CD4-positive, alpha-beta T cell treated with Interleukin-10 for 1 hour (primary cell): ENCODE measurements around the gene BTBD17.

Experiments used
- DNase-seq: peaks from one replicate; pipeline ENCODE4 v3.0.0-alpha.2; 2020

The BTBD17 gene

GRCh38 chr17:74356646-74357465 lies 4.8 kb downstream of the BTBD17 start:
- DNase-seq: peak; percentile 18

GRCh38 chr17:74355065-74355464 lies 6.6 kb downstream of the BTBD17 start:
- DNase-seq: no peak

DNA sequence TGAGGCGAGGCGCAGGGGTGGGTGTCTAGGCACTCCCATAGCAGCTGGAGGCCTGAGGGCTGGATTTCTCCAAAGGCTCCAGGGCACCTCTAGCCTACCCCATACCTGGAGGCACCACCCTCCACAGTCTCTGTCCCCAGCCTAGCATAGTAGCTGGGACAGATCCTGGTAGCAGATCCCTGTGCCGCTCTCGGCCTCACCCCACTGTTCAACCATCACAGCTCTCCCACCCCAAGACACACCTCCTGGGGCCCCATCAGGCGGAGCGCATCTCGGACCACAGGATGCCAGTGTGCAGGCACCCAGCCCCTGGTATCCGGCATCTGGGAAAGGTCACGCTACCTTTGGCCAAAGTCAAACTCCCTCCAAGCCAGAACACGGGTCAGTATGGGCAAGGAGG lies 7.1 kb downstream of the BTBD17 start:
- DNase-seq: no peak

- DNase-seq: peak; percentile 57
Observed at GRCh38 chr17:74354123-74354522, 7.5 kb downstream of the BTBD17 start.

DNA sequence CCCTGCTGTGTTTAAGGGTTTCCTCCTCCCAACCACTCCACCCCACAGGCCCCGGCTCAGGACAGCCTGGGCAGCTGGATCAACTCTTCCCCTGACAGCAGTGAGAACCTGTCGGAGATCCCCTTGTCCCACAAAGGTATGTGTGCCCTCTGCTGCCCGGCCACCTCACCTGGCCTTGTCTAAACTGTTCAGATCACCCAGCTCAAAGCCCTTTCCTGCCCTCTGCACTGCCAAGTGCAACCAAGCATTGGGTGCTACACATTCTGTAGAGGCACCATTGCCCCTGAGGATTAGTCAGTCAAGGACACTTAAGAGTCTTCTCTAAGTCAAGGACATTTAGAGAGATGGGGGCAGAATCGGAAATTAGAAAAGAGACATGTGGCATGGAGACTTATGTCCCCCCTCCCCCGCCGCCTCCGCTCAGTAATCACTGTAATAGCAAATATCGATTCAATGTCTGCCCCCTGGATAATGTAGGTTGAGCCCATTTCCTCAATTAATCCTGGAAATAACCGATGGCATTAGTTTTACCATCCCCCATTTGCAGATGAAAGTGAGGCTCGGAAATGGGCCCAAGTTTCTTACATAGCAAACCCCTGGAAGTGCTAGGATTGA lies 8.1 kb downstream of the BTBD17 start:
- DNase-seq: no peak

GRCh38 chr17:74351552-74352210 lies 10.0 kb downstream of the BTBD17 start:
- no peak for DNase-seq

- DNase-seq: no peak
Observed at GRCh38 chr17:74350486-74350885, 11.2 kb downstream of the BTBD17 start.

DNA sequence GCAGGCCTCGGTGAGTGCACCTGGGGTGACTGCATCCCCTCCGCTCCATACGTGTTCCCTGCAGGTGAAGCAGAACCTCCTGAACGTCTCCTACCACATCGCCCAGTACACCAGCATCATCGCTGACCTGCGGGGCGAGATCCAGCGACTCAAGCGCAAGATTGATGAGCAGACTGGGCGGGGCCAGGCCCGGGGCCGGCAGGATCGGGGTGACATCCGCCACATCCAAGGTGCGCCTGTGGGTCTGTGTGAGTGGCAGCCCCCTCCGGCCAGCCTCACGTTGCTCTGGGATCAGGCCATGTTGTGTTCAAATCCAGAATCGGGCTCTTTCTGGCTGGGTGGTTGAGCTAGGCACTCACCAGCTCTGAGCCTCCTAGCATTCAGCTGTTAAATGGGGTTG lies 12.5 kb downstream of the BTBD17 start:
- no peak for DNase-seq

- no peak for DNase-seq
Observed at GRCh38 chr17:74347646-74348045, 14.0 kb downstream of the BTBD17 start.

- no peak for DNase-seq
Observed at GRCh38 chr17:74345433-74346241, 16.0 kb downstream of the BTBD17 start.

DNA sequence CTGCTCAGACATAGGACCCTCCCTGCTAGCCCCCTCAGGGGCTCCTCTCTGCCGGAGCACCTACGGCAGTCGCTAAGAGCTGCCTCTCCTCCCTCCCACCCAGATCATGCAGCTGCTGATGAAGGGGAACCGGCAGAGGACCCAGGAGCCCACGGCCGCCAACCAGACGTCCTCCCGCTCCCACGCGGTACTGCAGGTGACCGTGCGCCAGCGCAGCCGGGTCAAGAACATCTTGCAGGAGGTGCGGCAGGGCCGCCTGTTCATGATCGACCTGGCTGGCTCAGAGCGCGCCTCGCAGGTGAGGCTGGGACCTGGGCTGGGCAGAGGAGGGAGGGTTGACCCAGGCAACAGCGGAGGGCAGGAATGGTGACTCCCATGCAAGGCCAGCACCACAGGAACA lies 17.0 kb downstream of the BTBD17 start:
- DNase-seq: no peak

DNA sequence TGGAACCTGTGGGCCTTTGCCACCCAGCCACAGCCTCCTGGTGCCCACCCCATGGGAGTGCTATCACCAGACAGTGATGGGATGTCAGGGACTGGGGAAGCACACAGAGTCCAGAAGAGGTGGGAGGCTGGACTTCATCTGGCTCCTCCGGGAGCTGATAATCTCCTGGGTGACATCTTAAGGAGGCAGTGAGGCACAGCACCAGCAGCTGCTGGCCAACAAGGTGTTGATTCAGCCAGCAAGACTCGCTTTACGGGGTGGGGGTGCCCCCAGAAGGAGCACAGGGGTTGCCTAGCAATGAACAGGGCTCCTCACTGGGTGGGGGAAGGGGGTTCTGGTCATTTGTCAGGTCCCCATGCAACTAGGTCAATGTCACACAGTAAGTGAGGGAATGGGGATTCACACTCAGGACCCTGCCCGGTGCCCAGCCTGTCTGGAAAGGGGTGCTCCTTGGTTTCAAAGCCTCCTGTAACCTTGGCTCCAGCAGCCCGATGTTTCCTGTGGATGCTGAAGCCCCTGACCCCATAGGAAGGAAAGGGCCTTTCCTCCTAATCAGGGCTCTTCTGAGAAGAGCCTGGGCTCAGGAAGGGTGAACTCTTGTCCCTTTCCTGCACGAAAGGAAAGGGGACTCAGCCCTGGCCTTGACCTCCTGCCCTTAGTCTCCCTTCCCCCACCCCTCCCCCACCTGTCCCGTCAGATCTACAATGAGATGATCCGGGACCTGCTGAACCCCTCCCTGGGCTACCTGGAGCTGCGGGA lies 18.0 kb downstream of the BTBD17 start:
- no peak for DNase-seq

GRCh38 chr17:74343121-74343520 lies 18.5 kb downstream of the BTBD17 start:
- no peak for DNase-seq

GRCh38 chr17:74342224-74342623 lies 19.4 kb downstream of the BTBD17 start:
- no peak for DNase-seq

- DNase-seq: no peak
Observed at GRCh38 chr17:74340470-74341023, 21.1 kb downstream of the BTBD17 start.

DNA sequence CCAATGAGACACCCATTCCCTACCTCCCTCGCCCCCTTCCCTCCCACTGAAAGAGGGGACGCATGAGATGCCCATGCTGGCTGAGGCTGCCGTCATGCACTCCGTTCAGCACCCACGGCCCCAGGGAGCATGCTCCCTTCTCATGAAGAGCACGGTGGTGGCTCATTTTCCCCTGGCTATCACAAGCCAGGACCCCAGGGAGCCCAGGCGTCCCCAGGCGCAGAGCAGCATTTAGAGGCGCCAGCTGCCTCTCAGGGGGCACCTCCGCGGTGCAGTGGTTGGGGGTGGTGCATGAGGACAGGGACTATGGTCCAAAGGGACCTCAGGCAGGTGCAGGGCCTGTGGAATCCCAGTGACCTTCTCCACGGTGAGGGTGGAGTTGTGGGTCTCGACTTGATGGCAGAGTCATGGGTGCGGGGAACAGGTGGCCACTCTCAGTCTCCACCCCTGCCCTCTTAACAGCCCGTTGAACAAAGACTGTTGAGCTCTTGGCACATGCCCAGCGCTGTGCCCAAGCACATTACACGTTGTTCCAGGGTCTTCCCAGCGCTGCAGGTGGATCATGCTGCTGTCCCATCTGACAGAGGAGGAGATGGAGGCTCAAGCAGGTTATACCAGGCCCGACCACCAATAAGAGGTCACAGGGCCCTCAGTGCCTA lies 22.0 kb downstream of the BTBD17 start:
- DNase-seq: no peak

DNA sequence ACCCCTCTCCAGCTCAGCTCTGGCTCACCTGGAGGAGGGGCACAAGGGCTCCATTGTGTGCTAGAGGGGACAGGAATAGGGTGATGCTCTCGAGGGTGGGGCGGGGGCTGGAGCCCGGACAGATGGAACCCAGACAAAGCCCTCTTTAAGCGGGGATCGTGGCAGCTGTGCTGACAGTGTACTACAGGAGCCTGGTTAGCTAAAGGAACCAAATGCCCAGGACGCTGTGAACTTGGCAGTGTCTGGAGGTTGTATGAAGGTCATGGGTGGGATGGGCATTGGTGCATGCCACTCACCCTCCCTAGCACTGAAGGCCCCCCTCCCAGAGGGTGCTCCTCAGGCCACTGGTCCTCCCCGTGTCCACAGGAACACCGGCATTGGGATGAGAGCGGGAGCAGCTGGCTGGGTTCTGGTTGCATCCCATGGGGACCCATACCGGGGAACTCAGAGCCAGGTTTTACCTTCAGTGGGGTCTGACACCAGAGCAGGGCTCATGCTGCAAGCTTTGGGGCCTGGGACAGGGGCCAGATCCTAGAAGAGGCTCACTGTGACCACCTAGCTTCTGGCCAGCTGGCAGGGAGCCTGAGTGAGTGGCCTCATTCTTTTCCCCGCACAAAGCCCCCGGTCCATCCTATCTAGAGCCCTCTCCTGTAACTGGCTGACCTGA lies 23.7 kb downstream of the BTBD17 start:
- no peak for DNase-seq

DNA sequence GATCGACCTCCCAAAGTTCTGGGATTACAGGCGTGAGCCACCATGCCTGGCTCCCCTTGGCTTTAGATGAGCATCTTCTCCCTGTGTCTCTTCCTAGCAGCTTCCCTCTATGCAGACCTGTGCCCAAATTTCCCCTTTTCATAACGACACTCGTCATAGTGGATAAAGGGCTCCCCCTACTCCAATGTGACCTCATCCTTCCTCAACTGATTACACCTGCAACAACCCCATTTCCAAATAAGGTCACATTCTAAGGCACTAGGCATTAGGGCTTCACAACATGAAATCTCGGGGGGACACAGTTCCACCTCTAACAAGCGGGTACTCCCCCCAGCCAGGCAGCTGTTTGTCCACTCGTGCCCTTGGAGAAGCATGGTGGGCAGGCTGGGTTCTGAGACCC lies 25.4 kb downstream of the BTBD17 start:
- DNase-seq: no peak

GRCh38 chr17:74335529-74336062 lies 26.1 kb downstream of the BTBD17 start:
- no peak for DNase-seq

- no peak for DNase-seq
Observed at GRCh38 chr17:74334393-74335039, 27.2 kb downstream of the BTBD17 start.
